ENCODE measurements around the gene VENTX.

- TF ChIP-seq CTCF (IDR thresholded peaks at IDR 0.05): no peak
- no peak for TF ChIP-seq POLR2AphosphoS5 (IDR thresholded peaks at IDR 0.05; ENCODE audit: low read depth, low read length)
- TF ChIP-seq REST (IDR thresholded peaks at IDR 0.05; ENCODE audit: insufficient read depth in 1 of 2, low read depth in 2 of 2, low read length in 1 of 2): no peak
Measured at GRCh38 chr10:133235932-133236331, 1.7 kb upstream of the VENTX start.

Measured in Panc1 (cell line).